ENCODE measurements around the gene SCRN1.
"Not testable (repeated sequence)": the region's sequence is repeated elsewhere in the genome, so short reads cannot be mapped to it uniquely, and the experiment has no call there.

The SCRN1 gene

DNA sequence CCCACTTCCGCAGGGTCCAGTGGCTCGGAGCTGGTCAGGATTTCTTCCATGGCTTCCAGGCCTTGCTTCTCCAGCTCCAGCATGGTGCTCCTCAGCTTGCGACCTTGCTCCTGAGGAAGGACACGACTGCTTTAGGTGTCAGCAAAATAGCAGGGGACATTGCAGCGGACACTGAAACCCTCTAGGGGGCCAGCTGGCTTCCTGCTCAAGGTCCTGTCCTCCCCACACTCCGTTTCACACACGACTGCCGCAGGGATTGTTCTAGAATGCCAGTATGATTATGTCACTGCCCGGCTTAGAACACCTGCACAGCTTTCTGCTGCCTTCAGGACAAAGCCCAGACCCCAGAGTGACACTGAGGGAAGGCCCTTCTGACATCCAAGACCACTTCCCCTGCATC lies 65.6 kb downstream of the SCRN1 start:
- no peak for DNase-seq

- DNase-seq, result no peak
Observed at GRCh38 chr7:29922921-29923700, 66.5 kb downstream of the SCRN1 start.

- DNase-seq, result peak; percentile 43
Observed at GRCh38 chr7:29921404-29922010, 68.1 kb downstream of the SCRN1 start.

DNA sequence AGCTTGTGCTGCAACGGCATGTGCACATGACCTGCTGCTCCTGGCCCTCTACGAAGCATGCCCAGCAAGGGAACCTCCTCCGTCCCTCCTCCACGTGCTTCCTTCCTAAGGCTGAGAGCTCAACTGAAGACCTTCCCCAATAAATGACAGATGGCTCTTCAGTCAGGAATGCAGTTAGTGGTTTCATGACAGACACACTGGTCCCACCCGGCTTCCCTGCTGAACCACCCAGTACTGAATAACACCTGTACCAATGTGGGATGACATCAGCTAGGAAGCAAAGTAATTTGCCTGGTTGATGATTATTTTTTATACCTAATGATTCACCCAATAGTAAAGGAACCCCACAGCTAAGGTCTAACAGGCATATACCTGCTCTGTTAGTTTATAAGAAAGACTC lies 69.1 kb downstream of the SCRN1 start:
- no peak for DNase-seq

GRCh38 chr7:29919790-29920189 lies 69.8 kb downstream of the SCRN1 start:
- no peak for DNase-seq

DNA sequence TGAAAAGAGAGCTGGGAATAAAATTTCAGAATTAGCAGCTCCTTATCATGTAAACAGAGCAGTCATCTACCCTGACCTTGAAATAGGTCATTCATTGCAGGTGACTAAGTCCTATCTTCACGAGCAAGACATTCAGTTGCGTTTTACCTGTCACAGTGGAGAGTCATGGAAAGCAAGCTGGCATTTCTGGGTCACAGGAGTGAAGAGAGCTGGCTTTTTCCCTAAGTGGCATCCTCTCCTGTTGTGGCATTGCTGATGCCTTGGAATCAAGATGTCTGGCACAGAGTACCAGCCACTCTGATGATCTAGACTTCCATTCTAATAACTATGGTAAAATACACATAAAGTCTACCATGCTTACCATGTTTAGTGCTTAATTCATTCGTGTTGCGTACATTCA lies 70.8 kb downstream of the SCRN1 start:
- no peak for DNase-seq

- no peak for DNase-seq
Observed at GRCh38 chr7:29917641-29918040, 72.0 kb downstream of the SCRN1 start.

DNA sequence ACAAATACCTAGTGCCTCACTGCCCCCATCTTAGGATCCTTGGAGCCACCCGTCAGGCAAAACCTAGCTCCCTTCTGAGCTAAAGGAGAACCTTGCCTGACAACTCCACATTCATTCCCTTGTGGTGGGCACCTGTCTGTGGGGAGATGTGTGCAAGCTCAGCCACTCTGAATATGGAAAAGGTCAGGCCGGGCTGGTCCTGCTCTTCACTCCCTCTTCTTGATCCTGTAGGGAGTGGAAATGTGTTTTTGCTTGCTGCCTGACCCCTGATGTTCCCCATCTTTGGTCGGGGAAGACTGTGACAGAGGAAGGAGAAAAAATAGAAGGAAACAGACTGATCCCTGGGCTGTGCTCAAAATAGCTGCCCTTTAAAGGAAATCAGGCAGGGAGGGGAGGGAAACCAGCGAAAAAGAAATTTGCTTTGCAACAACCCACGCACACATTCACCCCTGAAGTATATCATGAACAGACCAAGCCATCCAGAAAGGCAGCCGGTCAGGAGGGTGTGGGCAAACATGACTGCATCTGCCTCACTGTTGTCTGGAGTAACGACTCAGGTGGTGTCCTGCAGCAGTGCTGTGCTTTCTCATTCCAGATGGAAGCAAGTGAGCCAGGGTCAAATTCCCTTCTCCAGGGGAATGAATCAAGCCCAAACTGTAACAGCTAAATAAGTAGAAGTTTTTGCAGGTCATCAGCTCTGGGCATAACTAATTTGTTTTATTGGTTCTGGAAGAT lies 74.0 kb downstream of the SCRN1 start:
- DNase-seq, result no peak

GRCh38 chr7:29914180-29914579 lies 75.4 kb downstream of the SCRN1 start:
- no peak for DNase-seq

GRCh38 chr7:29906200-29907022 lies 83.2 kb downstream of the SCRN1 start:
- no peak for DNase-seq

DNA sequence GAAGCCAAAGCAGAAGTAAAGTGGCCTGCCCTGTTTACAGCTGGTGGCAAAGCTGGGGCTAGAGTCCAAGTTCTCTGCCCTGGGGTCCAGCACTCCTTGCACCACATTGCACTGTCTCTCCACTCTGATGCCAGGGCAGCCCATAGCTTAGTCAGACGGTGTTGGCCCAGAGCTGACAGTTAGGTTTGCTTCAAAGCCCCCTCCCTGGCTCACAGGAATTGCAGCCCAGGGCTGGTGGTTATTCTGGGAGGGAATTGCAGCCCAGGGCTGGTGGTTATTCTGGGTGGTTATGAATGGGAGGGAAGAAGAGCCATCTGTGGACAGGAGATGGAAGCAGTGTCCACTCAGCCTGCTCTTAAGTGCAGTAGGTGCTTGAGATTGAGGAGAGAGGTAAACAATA lies 88.9 kb downstream of the SCRN1 start:
- DNase-seq, result no peak

- DNase-seq, result no peak
Observed at GRCh38 chr7:29898301-29898700, 91.3 kb downstream of the SCRN1 start.

DNA sequence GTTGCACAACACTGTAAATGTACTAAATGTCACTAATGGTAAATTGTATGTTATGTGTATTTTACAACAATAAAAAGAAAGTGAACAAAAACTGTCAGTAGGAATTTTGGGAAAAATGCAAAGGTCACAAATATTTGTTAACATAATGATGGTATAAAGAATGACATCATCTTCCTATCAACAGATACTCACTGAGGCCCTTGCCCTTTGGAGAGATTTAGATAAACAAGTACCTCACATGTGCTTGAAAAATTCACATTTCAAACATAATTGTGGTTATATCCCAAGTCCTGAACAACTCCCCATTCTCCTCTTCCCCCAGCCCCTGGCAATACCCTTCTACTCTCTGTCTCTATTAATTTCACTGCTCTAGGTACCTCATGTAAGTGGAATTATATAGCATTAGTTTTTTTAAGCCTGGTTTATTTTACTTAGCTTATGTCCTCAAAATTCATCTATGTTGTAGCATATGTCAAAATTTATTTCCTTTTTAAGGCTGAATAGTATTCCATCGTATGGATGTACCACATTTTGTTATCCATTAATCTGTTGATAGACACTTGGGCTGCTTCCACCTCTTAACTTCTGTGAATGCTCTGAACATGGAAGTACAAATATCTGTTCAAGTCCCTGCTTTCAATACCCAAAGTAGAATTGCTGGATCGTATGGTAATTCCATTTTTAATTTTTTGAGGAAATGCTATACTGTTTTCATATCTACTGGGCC lies 92.8 kb downstream of the SCRN1 start:
- no peak for DNase-seq

GRCh38 chr7:29895559-29895958 lies 94.0 kb downstream of the SCRN1 start:
- DNase-seq, result no peak

DNA sequence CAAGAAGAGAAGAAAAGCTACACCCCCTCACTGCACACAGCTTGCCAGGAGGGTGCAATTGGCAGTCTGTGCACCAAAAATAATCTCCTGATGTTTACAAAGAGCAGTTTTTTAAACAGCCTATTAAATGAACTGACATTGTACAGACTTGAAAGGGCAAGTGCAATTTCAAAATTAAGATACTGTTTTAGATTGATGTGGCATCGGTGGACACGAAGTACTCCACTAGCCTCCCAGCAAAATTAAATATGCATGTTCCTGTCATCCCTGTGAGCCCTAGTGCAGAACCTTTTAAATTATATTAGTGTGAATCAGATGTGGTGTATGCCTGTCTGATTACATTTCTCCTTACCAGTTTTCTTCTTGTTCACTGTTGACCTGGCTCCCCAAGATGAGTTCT lies 95.3 kb downstream of the SCRN1 start:
- no peak for DNase-seq

DNA sequence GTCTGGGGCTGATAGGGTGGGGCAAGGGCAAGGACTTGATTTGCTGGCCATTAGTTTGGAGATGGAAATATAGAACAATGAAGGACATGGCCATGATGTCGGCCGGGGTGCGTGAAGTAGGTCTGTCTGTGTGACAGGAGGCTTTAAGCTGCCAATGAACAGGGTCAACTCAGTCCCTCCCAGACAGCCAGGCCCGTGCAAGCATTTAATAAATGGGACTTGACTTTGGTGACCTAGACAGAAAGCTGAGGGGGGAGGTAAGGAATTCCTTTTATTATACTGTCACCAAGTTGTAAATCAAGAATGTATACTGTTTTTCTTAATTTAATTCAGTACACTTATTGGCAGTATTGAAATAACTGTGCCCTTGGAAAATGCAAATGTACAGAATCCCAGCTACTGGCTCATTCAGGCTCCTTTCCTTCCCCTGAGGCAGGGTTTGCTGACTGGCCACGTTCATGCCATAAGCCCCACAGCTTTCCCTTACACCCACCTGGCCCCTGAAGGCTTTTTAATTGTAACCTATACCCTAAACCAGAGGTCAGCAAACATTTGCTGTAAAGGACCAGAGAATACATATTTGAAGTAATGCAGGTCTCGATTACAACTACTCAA lies 96.1 kb downstream of the SCRN1 start:
- DNase-seq, result no peak

DNA sequence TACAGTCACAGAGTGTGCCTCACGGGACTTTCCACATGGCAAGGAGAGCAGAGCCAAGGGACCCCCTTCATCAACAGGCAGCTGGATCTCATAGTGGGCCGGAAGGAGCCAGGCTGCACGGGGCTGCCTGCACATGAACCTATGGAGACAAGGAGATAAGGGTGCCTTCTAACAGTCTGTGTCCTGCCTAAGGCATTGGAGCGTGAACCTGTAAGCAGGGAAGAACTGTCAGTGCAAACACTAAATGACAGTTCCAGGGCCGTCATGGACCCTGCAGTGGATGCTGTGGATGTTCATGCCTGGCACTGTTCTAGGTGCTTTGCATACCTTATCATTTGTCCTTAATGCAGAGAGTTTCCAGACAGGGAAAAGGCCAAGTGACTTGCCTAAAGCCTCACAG lies 97.4 kb downstream of the SCRN1 start:
- DNase-seq, result no peak

GRCh38 chr7:29891766-29892165 lies 97.8 kb downstream of the SCRN1 start:
- DNase-seq, result no peak

DNA sequence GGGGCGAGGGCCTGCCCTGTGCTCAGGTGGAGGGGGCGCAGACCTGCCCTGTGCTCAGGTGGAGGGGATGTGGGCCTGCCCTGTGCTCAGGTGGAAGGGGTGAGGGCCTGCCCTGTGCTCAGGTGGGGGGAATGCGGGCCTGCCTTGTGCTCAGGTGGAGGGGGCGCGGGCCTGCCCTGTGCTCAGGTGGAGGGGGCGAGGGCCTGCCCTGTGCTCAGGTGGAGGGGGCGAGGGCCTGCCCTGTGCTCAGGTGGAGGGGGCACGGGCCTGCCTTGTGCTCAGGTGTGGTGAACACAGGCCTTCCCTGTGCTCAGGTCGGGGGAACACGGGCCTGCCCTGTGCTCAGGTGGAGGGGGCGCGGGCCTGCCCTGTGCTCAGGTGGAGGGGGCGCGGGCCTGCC lies 98.8 kb downstream of the SCRN1 start:
- not testable (repeated sequence) for DNase-seq

DNA sequence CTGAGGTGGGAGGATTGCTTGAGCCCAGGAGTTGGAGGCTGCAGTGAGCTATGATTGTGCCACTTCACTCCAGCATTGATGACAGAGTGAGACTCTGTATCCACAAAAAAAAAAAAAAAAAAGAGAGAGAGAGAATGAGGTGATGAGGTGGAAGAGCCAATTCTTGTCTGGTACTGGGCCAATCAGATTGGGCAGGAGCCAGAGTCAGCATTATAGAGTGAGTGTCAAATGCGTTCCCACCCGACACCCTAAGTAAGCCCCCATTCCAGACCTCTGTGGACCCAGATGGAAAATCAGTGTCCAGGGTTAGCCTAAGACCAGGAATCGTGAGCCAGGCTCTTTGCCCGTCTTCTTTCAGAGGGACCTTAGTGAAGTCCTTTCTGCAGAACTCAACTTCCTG lies 99.3 kb downstream of the SCRN1 start:
- no peak for DNase-seq

GRCh38 chr7:29889288-29889687 lies 100.3 kb downstream of the SCRN1 start:
- DNase-seq, result no peak

GRCh38 chr7:29888006-29888405 lies 101.6 kb downstream of the SCRN1 start:
- DNase-seq, result no peak
